Kidney capillary endothelial cell (primary cell): ENCODE measurements around the gene HYCC1.

Source experiments
- DNase-seq: peaks from one replicate; pipeline ENCODE4 v3.0.0-alpha.2; 2018; ENCODE audit warnings: low spot score

Gene HYCC1

DNA sequence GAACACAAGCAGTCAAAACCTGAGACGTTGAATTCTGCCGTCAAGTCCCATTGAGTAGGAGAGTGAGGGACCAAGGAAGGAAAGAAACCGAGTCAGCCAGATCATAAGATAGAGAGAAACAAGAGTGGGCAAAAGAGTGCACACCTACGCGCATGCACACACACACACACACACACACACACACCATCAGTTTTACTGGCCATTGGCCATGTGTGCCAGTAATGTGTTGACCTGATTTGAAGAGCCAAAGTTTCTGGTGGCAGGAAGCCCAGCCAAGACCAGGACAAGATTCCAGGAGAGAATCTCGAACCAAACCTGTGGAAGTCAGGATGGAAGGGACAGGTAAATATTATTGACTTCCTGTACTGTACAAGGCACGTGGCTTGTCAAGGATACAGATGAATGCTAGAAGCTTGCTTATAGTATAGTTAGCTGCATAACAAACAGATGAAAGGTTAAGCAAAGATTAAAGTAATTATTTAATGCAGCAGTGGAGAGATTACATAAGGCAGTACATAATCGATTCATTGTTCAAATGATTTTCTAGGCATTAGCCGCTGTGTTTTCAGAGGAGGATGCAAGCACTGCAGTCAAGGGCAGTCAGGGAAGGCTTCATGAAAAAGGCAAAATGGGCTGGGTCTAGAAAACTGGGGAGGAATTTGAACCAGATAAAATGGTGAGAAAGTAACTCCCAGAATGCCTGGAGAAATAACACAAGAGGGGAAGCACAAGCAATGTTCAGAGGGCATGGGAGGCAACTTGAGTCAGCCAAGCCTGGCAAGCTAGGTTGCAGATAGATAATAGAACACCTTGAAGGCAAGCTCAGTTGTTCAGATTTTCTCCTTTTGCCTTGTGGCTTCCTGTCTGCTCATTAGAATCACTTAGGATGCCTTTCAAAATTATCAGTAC lies 2.7 kb upstream of the HYCC1 start:
- DNase-seq = no peak

DNA sequence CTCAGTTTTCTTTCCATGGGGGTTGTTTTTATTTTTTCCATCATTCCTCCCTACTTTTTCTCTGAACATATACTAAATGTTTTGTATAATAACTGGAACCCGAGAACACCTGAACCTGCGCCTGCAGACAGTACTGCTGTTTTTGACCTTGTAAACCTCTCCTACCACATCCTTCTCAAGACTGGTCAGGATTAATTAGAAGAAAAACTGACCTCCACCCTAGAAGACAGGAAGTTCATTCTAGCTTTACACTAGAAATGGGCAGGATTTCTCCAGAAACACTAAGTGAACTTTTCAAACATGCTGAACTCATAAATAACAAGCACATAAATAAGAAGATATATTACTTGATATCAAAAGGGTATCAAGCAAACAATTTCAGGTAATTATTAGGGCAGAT lies 751 bp upstream of the HYCC1 start:
- no peak for DNase-seq

GRCh38 chr7:23012908-23013714 lies 819 bp downstream of the HYCC1 start:
- DNase-seq = no peak

DNA sequence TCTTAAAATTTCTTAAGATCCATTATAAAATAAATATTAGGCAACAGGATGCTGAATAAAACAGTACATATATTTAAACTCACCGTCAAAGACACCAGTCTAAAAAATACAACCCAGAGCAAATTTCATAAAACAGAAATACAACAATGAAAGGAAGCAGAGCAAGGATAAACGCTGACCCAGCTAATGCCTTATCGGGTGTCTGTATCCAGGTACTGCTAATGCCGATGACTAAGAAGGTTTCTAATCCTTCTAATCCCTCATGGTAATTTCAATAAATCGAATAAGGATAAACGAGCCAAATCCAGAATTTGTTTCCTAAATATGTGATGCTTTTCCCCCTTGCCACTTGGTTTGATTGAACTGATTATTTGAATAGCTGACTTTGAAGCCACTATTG lies 1.7 kb downstream of the HYCC1 start:
- DNase-seq = no peak

- DNase-seq = no peak
Measured at GRCh38 chr7:23011222-23011924, 2.6 kb downstream of the HYCC1 start.

DNA sequence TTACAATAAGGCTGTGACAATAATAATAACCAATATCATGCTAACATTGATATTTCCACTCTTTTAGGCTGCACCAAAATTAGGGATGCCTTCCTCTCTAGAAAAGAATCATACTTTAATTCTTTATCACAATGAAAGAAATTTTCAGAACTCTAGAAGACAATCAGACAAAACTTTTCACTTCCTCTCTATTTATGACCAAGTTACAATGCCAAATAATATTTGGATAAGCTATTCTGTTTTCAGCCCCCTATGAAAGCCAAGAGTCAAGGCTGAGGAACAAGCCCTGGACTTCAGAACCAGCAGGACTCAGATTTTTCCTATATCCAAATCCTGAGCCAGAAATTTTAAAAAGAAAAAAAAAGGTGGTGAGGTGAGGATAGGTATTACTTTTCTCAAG lies 4.6 kb downstream of the HYCC1 start:
- DNase-seq = no peak

- DNase-seq = no peak
Measured at GRCh38 chr7:23004247-23004520, 9.7 kb downstream of the HYCC1 start.

DNA sequence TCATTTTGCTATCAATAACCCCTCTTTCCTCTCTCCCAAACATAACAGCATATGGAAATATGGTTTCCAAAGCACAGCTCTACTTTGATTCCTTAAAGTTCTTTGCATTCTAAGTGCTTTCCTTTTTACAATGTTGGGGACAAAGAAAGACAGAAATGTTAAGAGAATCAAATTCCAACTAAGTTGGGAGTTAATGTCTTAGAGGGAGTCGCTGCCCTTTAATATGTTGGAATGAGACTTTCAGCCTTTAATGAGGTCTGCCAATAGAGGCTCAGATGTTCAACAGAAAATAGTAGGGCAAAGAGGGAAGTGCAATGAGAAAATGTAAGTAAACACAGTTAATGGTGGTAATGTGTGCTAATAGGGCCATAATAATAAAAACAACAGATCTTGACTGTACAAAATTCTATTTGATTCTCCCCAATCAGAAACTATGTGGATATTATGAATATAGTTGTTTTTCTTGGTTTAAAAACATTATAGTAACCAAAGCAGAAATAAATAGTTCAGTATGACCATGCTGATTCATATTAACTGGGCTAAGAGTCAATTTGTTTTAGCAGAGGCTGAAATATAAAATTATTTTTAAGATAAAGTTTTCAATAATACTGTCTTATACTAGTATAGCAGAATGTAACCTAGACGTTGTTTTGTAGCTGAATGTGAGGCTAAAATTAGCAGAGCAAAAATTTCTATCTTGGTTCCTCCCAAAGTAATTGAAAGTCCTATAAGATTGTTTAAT lies 10.3 kb downstream of the HYCC1 start:
- DNase-seq = no peak

DNA sequence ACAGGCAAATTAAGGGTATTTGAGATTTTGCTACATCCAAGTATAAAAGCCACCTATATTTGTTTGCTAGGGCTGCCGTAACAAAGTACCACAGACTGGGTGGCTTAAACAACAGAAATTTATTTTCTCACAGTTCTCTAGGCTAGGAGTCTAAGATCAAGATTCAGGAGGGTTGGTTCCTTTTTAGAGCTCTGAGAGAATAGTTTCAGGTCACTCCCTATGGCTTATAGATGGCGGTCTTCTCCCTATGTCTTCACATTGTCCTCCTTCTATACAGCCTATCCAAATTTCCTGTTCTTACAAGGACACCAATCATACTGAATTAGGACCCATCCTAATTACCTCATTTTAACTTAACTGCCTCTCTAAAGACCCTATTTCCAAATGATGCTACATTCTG lies 11.2 kb downstream of the HYCC1 start:
- DNase-seq = no peak

GRCh38 chr7:23001610-23002009 lies 12.3 kb downstream of the HYCC1 start:
- no peak for DNase-seq

- DNase-seq = no peak
Measured at GRCh38 chr7:23000597-23001360, 13.2 kb downstream of the HYCC1 start.

- DNase-seq = no peak
Measured at GRCh38 chr7:22998519-22998896, 15.4 kb downstream of the HYCC1 start.

GRCh38 chr7:22997871-22998518 lies 15.9 kb downstream of the HYCC1 start:
- DNase-seq = no peak

DNA sequence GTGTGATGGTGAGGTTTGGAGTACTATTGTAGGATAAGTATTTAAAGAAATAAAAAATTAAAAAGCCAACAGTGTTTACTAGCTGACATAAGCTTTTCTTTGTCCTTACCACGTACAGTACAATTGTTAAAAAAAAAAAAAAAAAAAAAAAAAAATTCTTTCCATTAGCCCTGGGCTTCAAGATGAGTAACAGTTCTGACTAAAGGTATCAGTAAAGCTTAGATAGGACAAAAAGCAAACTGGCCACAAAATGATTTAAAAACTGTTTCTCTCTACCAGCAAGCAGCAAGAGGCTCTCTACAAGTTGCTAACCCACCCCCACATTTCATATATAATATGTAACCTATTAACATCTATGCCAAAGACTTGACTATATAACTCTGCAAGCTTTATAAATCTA lies 17.5 kb downstream of the HYCC1 start:
- DNase-seq = no peak

GRCh38 chr7:22995011-22995410 lies 18.9 kb downstream of the HYCC1 start:
- DNase-seq = no peak

DNA sequence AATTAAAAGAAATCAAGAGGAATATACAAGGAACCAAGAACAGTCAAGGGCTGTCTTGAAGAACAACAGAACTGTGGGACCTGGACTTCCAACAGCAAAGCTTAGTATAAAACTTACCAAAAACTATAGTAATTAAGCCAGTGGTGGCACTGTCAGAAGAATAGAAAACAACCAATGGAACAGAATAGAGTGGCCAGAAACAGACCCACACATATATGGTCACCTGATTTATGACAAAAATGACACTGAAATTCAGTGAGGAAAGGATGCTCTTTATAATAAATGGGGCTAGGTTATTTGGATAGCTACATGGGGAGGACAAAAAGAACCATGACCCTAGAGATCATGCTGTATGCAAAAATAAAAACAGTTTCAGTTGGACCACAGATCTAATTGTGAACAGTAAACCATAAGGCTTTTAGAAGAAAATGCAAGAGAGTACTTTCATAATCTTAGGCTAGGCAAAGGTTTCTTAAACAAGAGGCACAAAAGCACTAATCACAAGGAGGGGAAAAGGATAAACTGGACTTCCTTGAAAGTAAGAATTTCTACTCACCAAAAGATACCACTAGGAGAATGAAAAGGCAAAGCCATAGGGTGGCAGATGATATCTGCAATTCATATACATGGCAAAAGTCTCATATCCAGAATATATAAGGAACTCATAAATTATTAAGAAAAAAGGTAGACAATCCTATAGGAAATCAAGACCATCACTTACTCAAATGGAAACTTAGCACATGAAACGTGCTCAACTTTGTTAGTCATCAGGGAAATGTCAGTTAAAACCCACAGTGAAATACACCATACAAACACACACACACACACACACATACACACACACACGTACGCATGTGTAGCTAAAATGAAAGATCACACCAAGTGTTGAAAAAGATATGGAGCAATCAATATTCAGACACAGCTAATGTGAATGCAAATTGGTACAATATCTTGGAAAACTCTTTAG lies 20.8 kb downstream of the HYCC1 start:
- DNase-seq = no peak

- no peak for DNase-seq
Measured at GRCh38 chr7:22990588-22990949, 23.4 kb downstream of the HYCC1 start.

GRCh38 chr7:22989643-22990587 lies 24.0 kb downstream of the HYCC1 start:
- no peak for DNase-seq

DNA sequence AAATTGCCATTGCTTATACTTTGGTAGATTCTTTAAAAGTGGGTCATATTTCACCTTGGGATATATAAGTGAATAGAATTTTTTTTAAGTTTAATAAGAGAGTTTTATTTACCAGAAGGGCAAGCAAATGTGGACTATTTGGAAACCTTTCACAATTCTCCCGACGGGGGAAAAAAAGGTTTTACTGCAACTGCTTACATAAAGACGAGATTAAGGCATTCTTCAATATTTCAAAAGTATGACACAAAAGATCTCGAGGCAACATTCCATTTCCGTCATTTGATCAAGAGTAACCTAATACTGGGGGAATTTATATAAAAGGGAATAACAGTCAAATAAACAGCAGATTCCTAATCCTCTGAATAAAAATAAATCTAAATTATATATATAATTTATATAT lies 28.5 kb downstream of the HYCC1 start:
- no peak for DNase-seq
